Measurements from ENCODE around the gene SERTAD1. TPM values are rescaled to one million over a fixed set of nuclear protein-coding genes. Genes with fewer than 3 reads are reported as not detected.

Gene SERTAD1
- total RNA-seq, 1 donor from 2014 or later, result 18.1 TPM

DNA sequence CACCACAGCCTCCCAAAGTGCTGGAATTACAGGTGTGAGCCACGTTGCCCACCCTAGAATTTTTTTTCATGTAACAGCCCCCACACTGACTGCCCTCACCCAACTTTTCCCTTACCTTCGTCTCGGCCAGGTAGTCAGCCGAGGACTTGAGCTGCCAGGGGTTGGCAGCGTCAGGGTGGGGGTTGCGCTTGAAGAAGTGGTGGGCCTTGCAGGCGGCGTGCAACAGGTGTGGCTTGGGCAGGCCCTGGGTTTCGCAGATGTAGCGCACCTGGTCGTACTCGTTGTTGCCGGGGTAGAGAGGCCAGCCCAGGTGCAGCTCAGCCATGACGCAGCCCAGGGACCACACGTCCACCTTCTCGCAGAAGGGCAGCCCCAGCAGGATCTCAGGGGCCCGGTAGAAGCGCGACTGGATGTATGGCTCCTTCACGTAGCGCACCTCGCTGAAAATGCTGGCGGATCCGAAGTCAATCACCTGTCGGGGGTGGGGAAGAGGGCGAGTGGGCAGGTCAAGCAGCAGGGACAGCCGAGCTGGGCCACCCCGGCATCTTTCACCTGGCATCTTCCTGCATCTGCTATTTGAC lies 42.0 kb downstream of the SERTAD1 start:
- Mint-ChIP-seq H3K27ac (no peak overlapping the region), H3K4me3 (ENCODE audit: low read depth) (no peak overlapping the region), H3K4me1 (ENCODE audit: low read depth) (no peaks in the 10 kb centered on the region), H3K9me3 (no peaks in the 10 kb centered on the region), H3K27me3 (ENCODE audit: low read depth) (peaks cover 2% of the 10 kb centered on the region), H3K36me3 (ENCODE audit: low read depth) (no peaks in the 10 kb centered on the region)
- intact Hi-C loops (cut with micrococcal nuclease), result no loop called here
- DNase-seq (ENCODE audit: low spot score), result no peak

DNA sequence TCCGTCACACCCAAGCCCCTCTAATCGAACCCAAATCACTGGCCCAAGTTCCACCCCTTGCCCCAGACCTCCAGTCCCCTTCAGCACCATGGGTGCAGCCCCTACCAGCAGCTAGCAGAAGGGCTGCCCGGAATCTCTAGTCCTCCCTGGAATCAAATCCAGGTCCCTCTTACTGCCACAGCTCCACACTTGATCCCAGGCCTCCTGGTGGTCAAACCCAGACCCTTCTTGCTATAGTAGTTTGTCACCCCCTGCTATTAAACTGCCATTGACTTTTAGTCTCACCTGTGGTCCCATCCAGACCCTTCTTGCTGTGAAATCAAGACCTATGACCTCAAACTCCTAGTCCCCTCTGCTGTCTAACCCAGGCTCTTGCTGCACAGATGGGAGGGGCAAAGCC lies 44.5 kb downstream of the SERTAD1 start:
- Mint-ChIP-seq H3K4me3 (ENCODE audit: low read depth) (no peak overlapping the region), H3K36me3 (ENCODE audit: low read depth) (no peaks in the 10 kb centered on the region), H3K9me3 (no peaks in the 10 kb centered on the region), H3K27me3 (ENCODE audit: low read depth) (peaks cover 2% of the 10 kb centered on the region), H3K4me1 (ENCODE audit: low read depth) (no peaks in the 10 kb centered on the region), H3K27ac (no peak overlapping the region)
- intact Hi-C loops (cut with micrococcal nuclease), result no loop called here
- no peak for DNase-seq (ENCODE audit: low spot score)

DNA sequence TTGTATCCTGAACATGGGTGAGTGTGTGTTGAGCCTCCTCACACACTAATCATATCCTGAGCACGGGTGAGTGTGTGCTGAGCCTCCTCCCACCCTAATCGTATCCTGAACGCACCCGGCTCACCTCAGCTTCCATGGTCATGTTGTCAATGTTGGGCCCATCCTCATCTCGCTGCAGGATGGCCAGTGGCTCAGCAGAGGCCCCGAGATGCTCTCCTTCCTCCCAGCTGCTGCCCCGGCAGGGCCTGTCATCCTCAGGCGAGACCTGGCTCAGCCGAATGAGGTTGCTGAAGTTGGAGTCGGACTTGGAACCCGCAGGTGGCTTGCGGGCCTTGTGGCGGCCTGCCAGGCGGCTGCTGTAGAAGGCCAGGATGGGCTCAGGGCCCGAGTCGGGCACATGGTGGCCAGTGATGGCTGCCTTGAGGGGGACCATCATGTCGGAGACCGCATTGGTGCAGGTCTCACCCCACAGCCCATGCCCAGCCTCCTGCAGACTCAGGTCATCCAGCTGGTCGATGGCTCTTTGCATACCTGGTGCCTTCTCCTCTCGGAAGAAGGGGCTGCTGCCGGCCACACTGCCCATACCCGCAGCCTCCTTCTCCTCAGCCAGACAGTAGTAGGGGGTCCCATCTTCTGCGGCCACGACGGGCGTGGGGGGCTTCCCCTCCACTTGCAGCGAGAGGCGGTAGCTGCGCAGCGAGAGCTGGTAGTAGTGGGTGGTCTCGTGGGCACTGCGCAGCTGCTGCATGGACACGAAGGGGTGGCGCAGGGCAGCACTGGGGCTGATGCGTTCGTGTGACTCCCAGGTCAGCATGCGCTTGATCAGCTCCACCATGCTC lies 45.4 kb downstream of the SERTAD1 start:
- no peaks in the 10 kb centered on the region for H3K9me3 Mint-ChIP-seq
- no peaks in the 10 kb centered on the region for H3K36me3 Mint-ChIP-seq (ENCODE audit: low read depth)
- DNase-seq (ENCODE audit: low spot score), result no peak
- H3K4me1 Mint-ChIP-seq (ENCODE audit: low read depth), result no peaks in the 10 kb centered on the region
- H3K27me3 Mint-ChIP-seq (ENCODE audit: low read depth), result peaks cover 2% of the 10 kb centered on the region
- H3K4me3 Mint-ChIP-seq (ENCODE audit: low read depth), result no peak overlapping the region
- intact Hi-C loops (cut with micrococcal nuclease), result no loop called here
- no peak overlapping the region for H3K27ac Mint-ChIP-seq

DNA sequence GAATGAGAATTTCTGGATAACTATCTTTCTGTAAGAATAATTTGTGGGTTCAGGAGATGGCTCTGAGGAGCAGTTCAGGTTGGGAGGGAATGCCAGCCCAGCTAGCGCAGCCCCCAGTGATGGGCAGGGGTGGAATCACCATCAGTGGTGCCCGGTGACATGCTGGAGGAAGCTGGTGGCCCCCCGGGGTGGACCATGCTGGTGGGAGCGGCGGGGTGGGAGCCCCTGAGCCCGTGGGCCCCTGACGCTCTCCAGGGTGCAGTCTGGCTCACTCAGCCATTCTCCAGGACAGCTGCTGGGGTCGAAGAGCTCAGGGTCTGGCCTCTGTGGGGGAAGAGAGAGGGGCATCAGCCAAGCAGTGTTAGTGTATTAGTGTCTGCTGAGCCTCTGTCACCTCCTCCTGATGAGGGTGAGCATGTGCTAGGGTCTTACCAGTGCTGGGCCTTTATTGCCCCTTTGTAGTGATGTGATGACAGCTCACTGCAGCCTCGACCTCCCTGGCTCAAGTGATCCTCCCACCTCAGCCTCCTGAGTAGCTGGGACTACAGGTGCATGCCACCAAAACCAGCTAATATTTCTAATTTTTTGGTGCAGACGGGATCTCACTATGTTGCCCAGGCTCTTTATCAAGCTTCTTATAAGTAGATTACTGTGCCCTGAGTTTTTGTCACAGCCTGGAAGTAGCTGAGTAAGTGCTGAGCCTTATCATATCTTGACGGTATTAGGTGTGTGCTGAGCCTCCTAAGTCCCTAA lies 46.2 kb downstream of the SERTAD1 start:
- Mint-ChIP-seq H3K36me3 (ENCODE audit: low read depth) (no peaks in the 10 kb centered on the region), H3K9me3 (no peaks in the 10 kb centered on the region), H3K27me3 (ENCODE audit: low read depth) (no peaks in the 10 kb centered on the region), H3K4me1 (ENCODE audit: low read depth) (peaks cover under 1% of the 10 kb centered on the region), H3K27ac (no peak overlapping the region), H3K4me3 (ENCODE audit: low read depth) (no peak overlapping the region)
- no peak for DNase-seq (ENCODE audit: low spot score)
- intact Hi-C loops (cut with micrococcal nuclease), result no loop called here

DNA sequence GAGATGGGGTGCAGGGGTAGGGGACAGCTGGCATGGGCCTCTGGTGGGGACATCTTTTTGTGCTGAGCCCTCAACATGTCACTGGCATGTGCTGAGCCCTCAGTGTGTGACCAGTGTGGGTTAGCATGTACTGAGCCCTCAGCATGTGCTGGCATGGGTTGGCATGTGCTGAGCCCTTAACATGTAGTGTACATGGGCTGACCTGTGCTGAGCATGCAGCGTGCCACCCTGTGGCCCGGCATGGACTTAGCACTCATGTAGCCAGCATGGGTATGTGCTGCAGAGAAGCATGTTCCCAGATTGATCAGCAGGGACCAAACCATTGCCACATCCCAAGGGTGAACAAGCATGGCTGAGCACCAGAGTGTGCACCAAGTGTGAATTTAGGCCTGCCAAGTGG lies 47.3 kb downstream of the SERTAD1 start:
- intact Hi-C loops (cut with micrococcal nuclease), result no loop called here
- Mint-ChIP-seq H3K27ac (no peak overlapping the region), H3K4me1 (ENCODE audit: low read depth) (peaks cover 3% of the 10 kb centered on the region)

DNA sequence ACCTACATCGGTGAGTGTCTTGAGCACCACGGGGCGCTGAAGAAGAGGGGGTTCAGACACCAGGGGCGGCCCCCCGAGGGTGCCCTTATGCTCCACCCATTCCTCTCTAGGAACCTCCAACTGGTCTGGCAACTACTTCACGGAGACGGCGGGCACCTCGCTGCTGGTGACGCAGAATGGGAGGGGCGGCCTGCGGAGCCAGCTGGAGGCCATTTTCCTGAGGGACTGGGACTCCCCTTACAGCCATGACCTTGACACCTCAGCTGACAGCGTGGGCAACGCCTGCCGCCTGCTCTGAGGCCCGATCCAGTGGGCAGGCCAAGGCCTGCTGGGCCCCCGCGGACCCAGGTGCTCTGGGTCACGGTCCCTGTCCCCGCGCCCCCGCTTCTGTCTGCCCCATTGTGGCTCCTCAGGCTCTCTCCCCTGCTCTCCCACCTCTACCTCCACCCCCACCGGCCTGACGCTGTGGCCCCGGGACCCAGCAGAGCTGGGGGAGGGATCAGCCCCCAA lies 47.9 kb downstream of the SERTAD1 start:
- no peaks in the 10 kb centered on the region for H3K27me3 Mint-ChIP-seq (ENCODE audit: low read depth)
- H3K27ac Mint-ChIP-seq, result no peak overlapping the region
- no peak overlapping the region for H3K4me3 Mint-ChIP-seq (ENCODE audit: low read depth)
- H3K36me3 Mint-ChIP-seq (ENCODE audit: low read depth), result no peaks in the 10 kb centered on the region
- intact Hi-C loops (cut with micrococcal nuclease), result no loop called here
- no peaks in the 10 kb centered on the region for H3K9me3 Mint-ChIP-seq
- no peak for DNase-seq (ENCODE audit: low spot score)
- H3K4me1 Mint-ChIP-seq (ENCODE audit: low read depth), result peaks cover 3% of the 10 kb centered on the region

More for the DNA sequence above, 47.3 kb downstream of the SERTAD1 start:
- Mint-ChIP-seq H3K36me3 (ENCODE audit: low read depth) (no peaks in the 10 kb centered on the region), H3K9me3 (no peaks in the 10 kb centered on the region), H3K4me3 (ENCODE audit: low read depth) (no peak overlapping the region), H3K27me3 (ENCODE audit: low read depth) (no peaks in the 10 kb centered on the region)
- no peak for DNase-seq (ENCODE audit: low spot score)

DNA sequence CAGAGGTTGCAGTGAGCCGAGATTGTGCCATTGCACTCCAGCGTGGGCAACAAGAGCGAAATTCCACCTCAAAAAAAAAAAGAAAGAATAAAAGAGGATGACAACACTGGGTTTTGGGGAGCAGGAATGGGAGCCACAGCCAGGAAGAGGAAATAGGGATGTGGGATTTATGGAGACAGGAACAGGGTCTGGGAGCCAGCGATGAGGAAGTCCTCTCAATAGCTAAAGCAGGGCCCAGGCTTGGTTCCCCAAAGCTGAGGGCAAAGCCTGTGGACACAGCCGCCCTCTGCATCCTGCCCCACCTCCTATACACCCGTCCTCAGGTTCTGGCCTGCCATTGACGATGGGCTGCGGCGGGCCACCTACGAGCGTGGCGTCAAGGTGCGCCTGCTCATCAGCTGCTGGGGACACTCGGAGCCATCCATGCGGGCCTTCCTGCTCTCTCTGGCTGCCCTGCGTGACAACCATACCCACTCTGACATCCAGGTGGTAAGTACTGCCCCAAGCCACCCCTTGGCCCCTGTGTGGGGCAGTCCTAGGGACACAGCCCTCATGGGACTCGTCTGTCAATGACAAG lies 49.4 kb downstream of the SERTAD1 start:
- no peaks in the 10 kb centered on the region for H3K9me3 Mint-ChIP-seq
- H3K36me3 Mint-ChIP-seq (ENCODE audit: low read depth), result no peaks in the 10 kb centered on the region
- no peaks in the 10 kb centered on the region for H3K27me3 Mint-ChIP-seq (ENCODE audit: low read depth)
- H3K27ac Mint-ChIP-seq, result no peak overlapping the region
- H3K4me1 Mint-ChIP-seq (ENCODE audit: low read depth), result peaks cover 3% of the 10 kb centered on the region
- DNase-seq (ENCODE audit: low spot score), result no peak
- H3K4me3 Mint-ChIP-seq (ENCODE audit: low read depth), result no peak overlapping the region
- intact Hi-C loops (cut with micrococcal nuclease), result no loop called here

DNA sequence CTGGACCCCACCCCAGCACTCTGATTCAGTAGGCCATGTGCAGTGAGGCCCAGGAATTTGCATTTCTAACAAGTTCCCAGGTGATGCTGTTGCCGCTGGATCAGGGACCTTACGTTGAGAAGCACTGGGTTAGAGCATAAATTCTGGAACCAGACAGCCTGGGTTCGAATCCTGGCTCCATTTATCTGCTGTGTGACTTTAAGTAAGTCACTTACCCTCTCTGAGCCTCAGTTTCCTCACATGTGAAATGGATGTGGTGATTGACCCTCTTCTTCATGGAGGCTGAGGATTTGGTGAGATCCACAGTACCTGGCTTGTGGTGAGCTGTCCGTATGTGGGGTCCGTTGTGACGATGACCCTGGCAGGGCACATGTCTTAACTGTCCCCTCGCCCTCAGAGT lies 51.7 kb downstream of the SERTAD1 start:
- Mint-ChIP-seq H3K36me3 (ENCODE audit: low read depth) (peaks cover 3% of the 10 kb centered on the region), H3K27ac (no peak overlapping the region), H3K9me3 (no peaks in the 10 kb centered on the region), H3K4me3 (ENCODE audit: low read depth) (no peak overlapping the region), H3K27me3 (ENCODE audit: low read depth) (no peaks in the 10 kb centered on the region), H3K4me1 (ENCODE audit: low read depth) (peaks cover 3% of the 10 kb centered on the region)
- no peak for DNase-seq (ENCODE audit: low spot score)
- intact Hi-C loops (cut with micrococcal nuclease), result no loop called here

DNA sequence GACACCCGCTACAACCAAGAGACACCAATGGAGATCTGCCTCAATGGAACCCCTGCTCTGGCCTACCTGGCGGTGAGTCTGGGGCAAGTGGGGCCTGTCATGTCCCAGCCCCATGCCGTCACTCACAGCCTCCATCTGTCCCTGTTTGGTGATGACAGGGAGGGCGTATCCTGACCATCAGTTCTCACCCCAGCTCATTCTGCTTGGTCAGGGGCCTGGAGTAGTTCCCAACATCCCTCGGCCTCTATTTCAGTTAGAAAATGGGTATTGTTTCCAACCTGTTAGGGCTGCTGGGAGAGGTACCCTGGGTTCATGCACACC lies 54.0 kb downstream of the SERTAD1 start:
- Mint-ChIP-seq H3K4me3 (ENCODE audit: low read depth) (no peak overlapping the region), H3K27me3 (ENCODE audit: low read depth) (no peaks in the 10 kb centered on the region), H3K9me3 (no peaks in the 10 kb centered on the region), H3K36me3 (ENCODE audit: low read depth) (peaks cover 6% of the 10 kb centered on the region), H3K4me1 (ENCODE audit: low read depth) (peaks cover 3% of the 10 kb centered on the region), H3K27ac (no peak overlapping the region)
- intact Hi-C loops (cut with micrococcal nuclease), result no loop called here
- DNase-seq (ENCODE audit: low spot score), result no peak

Other genes starting within 250 kb of the SERTAD1 start
- gene MAP3K10, start 234.6 kb downstream of the SERTAD1 start, total RNA-seq, result 20.0 and 21.7 TPM in 2 replicates
- gene TTC9B, start 207.6 kb downstream of the SERTAD1 start, total RNA-seq, result not detected in 2 replicates
- gene CCNP, start 199.3 kb downstream of the SERTAD1 start, total RNA-seq, result 0.25 TPM in 1 of 2 replicates, not detected in the other
- 148 and 149 TPM in 2 replicates for gene AKT2, start 140.6 kb downstream of the SERTAD1 start, total RNA-seq
- gene C19orf47, start 77.6 kb downstream of the SERTAD1 start, total RNA-seq, result 22.4 and 25.1 TPM in 2 replicates
- gene PLD3, start 77.3 kb downstream of the SERTAD1 start, total RNA-seq, result 59.2 and 60.1 TPM in 2 replicates
- gene HIPK4, start 35.8 kb downstream of the SERTAD1 start, total RNA-seq, result 0.07 TPM in 1 of 2 replicates, not detected in the other
- 0.83 and 0.87 TPM in 2 replicates for gene PRX, start 12.6 kb downstream of the SERTAD1 start, total RNA-seq
- gene SERTAD3, start 18.3 kb upstream of the SERTAD1 start, total RNA-seq, result 12.5 and 13.1 TPM in 2 replicates
- 10.4 and 11.3 TPM in 2 replicates for gene BLVRB, start 39.8 kb upstream of the SERTAD1 start, total RNA-seq
- gene SPTBN4, start 41.0 kb upstream of the SERTAD1 start, total RNA-seq, result 0.30 and 0.57 TPM in 2 replicates
- gene SHKBP1, start 150.9 kb upstream of the SERTAD1 start, total RNA-seq, result 125 and 136 TPM in 2 replicates
- 101 and 104 TPM in 2 replicates for gene LTBP4, start 175.4 kb upstream of the SERTAD1 start, total RNA-seq